ENCODE data around the gene KYNU.

KYNU gene

GRCh38 chr2:142967060-142967459 is 89.6 kb downstream of the KYNU start:
- Histone ChIP-seq H3K4me1 (peaks cover 0 to 3% (median 0%) of the 10 kb centered on the region in 10 experiments; a peak in 2 of 20 replicates), H3K4me3 (no peak overlapping the region), H3K27me3 (no peaks in the 10 kb centered on the region)

GRCh38 chr2:142973160-142973821 is 95.8 kb downstream of the KYNU start:
- no peaks in the 10 kb centered on the region for H3K27me3 ChIP-seq
- H3K4me1 ChIP-seq = peaks cover 0 to 64% (median 6%) of the 10 kb centered on the region in 10 experiments; a peak in 8 of 20 replicates
- H3K4me2 ChIP-seq = peak overlapping the region in 2 of 11 experiments; percentile 48 to 72; a peak in 4 of 22 replicates
- no peak for TF ChIP-seq Cebpa-rat (IDR thresholded peaks at IDR 0.05)
- H3K27ac ChIP-seq = peak overlapping the region in 2 of 11 experiments; percentile 60 to 62; a peak in 3 of 22 replicates
- peaks cover 0 to 40% (median 0%) of the 10 kb centered on the region in 11 experiments; a peak in 3 of 22 replicates for H3K36me3 ChIP-seq
- H3K9ac ChIP-seq = peak overlapping the region in 1 of 11 experiments; percentile 42; a peak in 1 of 22 replicates
- H3K9me3 ChIP-seq (replicated peaks in 1 of 11) = no peaks in the 10 kb centered on the region
- peaks cover 0 to 25% (median 0%) of the 10 kb centered on the region in 11 experiments; a peak in 2 of 22 replicates for H4K20me1 ChIP-seq
- H3K4me3 ChIP-seq = no peak overlapping the region

More at GRCh38 chr2:142967060-142967459, 89.6 kb downstream of the KYNU start:
- no peak overlapping the region for H3K4me2 ChIP-seq
- H3K9ac ChIP-seq = no peak overlapping the region
- peaks cover 0 to 13% (median 0%) of the 10 kb centered on the region in 11 experiments; a peak in 1 of 22 replicates for H4K20me1 ChIP-seq
- H3K9me3 ChIP-seq (replicated peaks in 1 of 11) = peaks cover 0 to 14% (median 0%) of the 10 kb centered on the region in 11 experiments; a peak in 3 of 22 replicates
- no peak for TF ChIP-seq Cebpa-rat (IDR thresholded peaks at IDR 0.05)
- peaks cover 0 to 88% (median 0%) of the 10 kb centered on the region in 11 experiments; a peak in 4 of 22 replicates for H3K36me3 ChIP-seq
- H3K27ac ChIP-seq = no peak overlapping the region

GRCh38 chr2:142973822-142974207 is 96.4 kb downstream of the KYNU start:
- H3K4me2 ChIP-seq = peak overlapping the region in 4 of 11 experiments; percentile 13 to 72 (median 47); a peak in 6 of 22 replicates
- H3K36me3 ChIP-seq = peaks cover 0 to 35% (median 0%) of the 10 kb centered on the region in 11 experiments; a peak in 3 of 22 replicates
- no peaks in the 10 kb centered on the region for H3K9me3 ChIP-seq (replicated peaks in 1 of 11)
- TF ChIP-seq Cebpa-rat (IDR thresholded peaks at IDR 0.05) = no peak
- H3K27me3 ChIP-seq = no peaks in the 10 kb centered on the region
- peaks cover 0 to 22% (median 0%) of the 10 kb centered on the region in 11 experiments; a peak in 2 of 22 replicates for H4K20me1 ChIP-seq
- peaks cover 0 to 69% (median 6%) of the 10 kb centered on the region in 10 experiments; a peak in 8 of 20 replicates for H3K4me1 ChIP-seq
- H3K27ac ChIP-seq = peak overlapping the region in 2 of 11 experiments; percentile 60 to 62; a peak in 4 of 22 replicates
- H3K9ac ChIP-seq = peak overlapping the region in 1 of 11 experiments; percentile 42; a peak in 1 of 22 replicates
- 0 out of 20 replicates have a peak overlapping the region, but pooled peaks of 1 of the 10 experiments have one; percentile 5 for H3K4me3 ChIP-seq

GRCh38 chr2:142974288-142975024 is 97.0 kb downstream of the KYNU start:
- no peaks in the 10 kb centered on the region for H3K27me3 ChIP-seq
- TF ChIP-seq Cebpa-rat (IDR thresholded peaks at IDR 0.05) = no peak
- H3K27ac ChIP-seq = peak overlapping the region in 2 of 11 experiments; percentile 60 to 62; a peak in 4 of 22 replicates
- H3K36me3 ChIP-seq = peaks cover 0 to 30% (median 0%) of the 10 kb centered on the region in 11 experiments; a peak in 3 of 22 replicates
- H4K20me1 ChIP-seq = peaks cover 0 to 24% (median 0%) of the 10 kb centered on the region in 11 experiments; a peak in 2 of 22 replicates
- peak overlapping the region in 5 of 11 experiments; percentile 10 to 72 (median 46); a peak in 7 of 22 replicates for H3K4me2 ChIP-seq
- H3K4me1 ChIP-seq = peaks cover 0 to 75% (median 6%) of the 10 kb centered on the region in 10 experiments; a peak in 8 of 20 replicates
- H3K9me3 ChIP-seq (replicated peaks in 1 of 11) = no peaks in the 10 kb centered on the region
- 0 out of 20 replicates have a peak overlapping the region, but pooled peaks of 1 of the 10 experiments have one; percentile 5 for H3K4me3 ChIP-seq
- H3K9ac ChIP-seq = peak overlapping the region in 1 of 11 experiments; percentile 42; a peak in 1 of 22 replicates

- peak overlapping the region in 2 of 11 experiments; percentile 48 to 72; a peak in 4 of 22 replicates for H3K4me2 ChIP-seq
These were observed 97.8 kb downstream of the KYNU start for GRCh38 chr2:142975239-142975638.

GRCh38 chr2:142980246-142981068 is 103.0 kb downstream of the KYNU start:
- no peak for TF ChIP-seq Cebpa-rat (IDR thresholded peaks at IDR 0.05)
- Histone ChIP-seq H3K9me3 (replicated peaks in 1 of 11) (no peaks in the 10 kb centered on the region), H3K27ac (no peak overlapping the region), H3K4me2 (peak overlapping the region in 2 of 11 experiments; percentile 12 to 26; a peak in 2 of 22 replicates), H4K20me1 (peaks cover 0 to 58% (median 0%) of the 10 kb centered on the region in 11 experiments; a peak in 2 of 22 replicates), H3K4me1 (peaks cover 0 to 58% (median 0%) of the 10 kb centered on the region in 10 experiments; a peak in 4 of 20 replicates), H3K27me3 (no peaks in the 10 kb centered on the region), H3K36me3 (peaks cover 0 to 32% (median 0%) of the 10 kb centered on the region in 11 experiments; a peak in 4 of 22 replicates), H3K9ac (no peak overlapping the region), H3K4me3 (no peak overlapping the region)

More at GRCh38 chr2:142975239-142975638, 97.8 kb downstream of the KYNU start:
- Histone ChIP-seq H3K9ac (no peak overlapping the region), H3K36me3 (peaks cover 0 to 22% (median 0%) of the 10 kb centered on the region in 11 experiments; a peak in 3 of 22 replicates), H3K27ac (peak overlapping the region in 2 of 11 experiments; percentile 60 to 62; a peak in 4 of 22 replicates), H3K9me3 (replicated peaks in 1 of 11) (no peaks in the 10 kb centered on the region), H4K20me1 (peaks cover 0 to 27% (median 0%) of the 10 kb centered on the region in 11 experiments; a peak in 2 of 22 replicates), H3K4me1 (peaks cover 0 to 83% (median 6%) of the 10 kb centered on the region in 10 experiments; a peak in 8 of 20 replicates), H3K4me3 (no peak overlapping the region), H3K27me3 (no peaks in the 10 kb centered on the region)
- TF ChIP-seq Cebpa-rat (IDR thresholded peaks at IDR 0.05) = no peak

- Histone ChIP-seq H3K27ac (no peak overlapping the region), H4K20me1 (peaks cover 0 to 56% (median 0%) of the 10 kb centered on the region in 11 experiments; a peak in 2 of 22 replicates), H3K27me3 (no peaks in the 10 kb centered on the region), H3K4me2 (no peak overlapping the region), H3K9me3 (replicated peaks in 1 of 11) (no peaks in the 10 kb centered on the region), H3K36me3 (peaks cover 0 to 35% (median 0%) of the 10 kb centered on the region in 11 experiments; a peak in 4 of 22 replicates), H3K9ac (no peak overlapping the region), H3K4me3 (no peak overlapping the region), H3K4me1 (peaks cover 0 to 53% (median 0%) of the 10 kb centered on the region in 10 experiments; a peak in 4 of 20 replicates)
- TF ChIP-seq Cebpa-rat (IDR thresholded peaks at IDR 0.05) = no peak
These were observed 103.6 kb downstream of the KYNU start for GRCh38 chr2:142981069-142981378.
